NAMALWA (cell line): ENCODE results near the gene NANP.

Experiments
- DNase-seq: peaks from one replicate; pipeline ENCODE4 v3.0.0-alpha.2; 2015; ENCODE audit warnings: low spot score

Gene NANP

GRCh38 chr20:25571240-25571639, 52.6 kb downstream of the NANP start:
- DNase-seq: no peak

GRCh38 chr20:25570148-25570530, 53.7 kb downstream of the NANP start:
- no peak for DNase-seq

GRCh38 chr20:25567286-25567685, 56.5 kb downstream of the NANP start:
- no peak for DNase-seq

GRCh38 chr20:25566821-25567220, 57.0 kb downstream of the NANP start:
- no peak for DNase-seq

GRCh38 chr20:25565578-25566157, 58.1 kb downstream of the NANP start:
- no peak for DNase-seq

GRCh38 chr20:25563876-25564275, 59.9 kb downstream of the NANP start:
- DNase-seq: no peak

- DNase-seq: no peak
These were observed 60.5 kb downstream of the NANP start for GRCh38 chr20:25563362-25563761.
